H1 (cell line): Measurements from ENCODE around the gene ZNF311. TPM values are rescaled to one million over a fixed set of nuclear protein-coding genes. Genes with fewer than 3 reads are reported as not detected.

Experiments
- CTCF ChIA-PET: fragments of 300-600 bp; sonication (Branson Sonifier 250); formaldehyde crosslinking; loops from one replicate; lab custom pipeline; 2021; ENCODE audit not compliant: partially characterized antibody; lab: Charles Lee
- POLR2A ChIA-PET: fragments of 300-600 bp; sonication (Branson Sonifier 250); formaldehyde crosslinking; loops from one replicate; lab custom pipeline; 2021; ENCODE audit warnings: inconsistent platforms; ENCODE audit not compliant: partially characterized antibody; lab: Charles Lee
- DNase-seq, 2 experiments: peaks; one replicate each; pipeline versions ENCODE4 v3.0.0 to v3.0.0-alpha.2; 2010 to 2022; ENCODE audit warnings: low spot score in 2 of 2, low read depth in 1 of 2, mixed read lengths in 1 of 2
- FAIRE-seq: peaks from 2 replicates; lab custom pipeline; 2011; peaks lifted over from hg19 to GRCh38; lab: Jason Lieb, UNC
- H2AFZ ChIP-seq: 2 replicates; pipeline ENCODE4 v1.8.1; 2012; ENCODE audit warnings: low read length, inconsistent platforms
- H2AK5ac ChIP-seq: 2 replicates; pipeline ENCODE4 v1.6.1; 2013; ENCODE audit warnings: low read depth, low read length
- H2BK120ac ChIP-seq: replicated peaks from 2 replicates; pipeline ENCODE3; 2013; ENCODE audit warnings: low read depth, low read length, inconsistent platforms
- H2BK12ac ChIP-seq: 2 replicates; pipeline ENCODE4 v1.6.1; 2013; ENCODE audit warnings: low read depth, low read length
- H2BK15ac ChIP-seq: 2 replicates; pipeline ENCODE4 v1.6.1; 2013; ENCODE audit warnings: low read length
- H2BK20ac ChIP-seq: 2 replicates; pipeline ENCODE4 v1.6.1; 2013; ENCODE audit warnings: low read length
- H2BK5ac ChIP-seq: 2 replicates; pipeline ENCODE4 v1.6.1; 2013; ENCODE audit warnings: low read depth, low read length
- H3K14ac ChIP-seq: 2 replicates; pipeline ENCODE4 v1.6.1; 2013; ENCODE audit warnings: inconsistent platforms; ENCODE audit not compliant: insufficient read length
- H3K18ac ChIP-seq: 2 replicates; pipeline ENCODE4 v1.6.1; 2013; ENCODE audit warnings: low read length; ENCODE audit errors: extremely low read depth
- H3K23ac ChIP-seq: 2 replicates; pipeline ENCODE4 v1.6.1; 2013; ENCODE audit warnings: inconsistent platforms; ENCODE audit not compliant: insufficient read length
- H3K23me2 ChIP-seq: 2 replicates; pipeline ENCODE4 v1.6.1; 2013; ENCODE audit warnings: low read depth, low read length
- H3K27ac ChIP-seq: 2 replicates; pipeline ENCODE4 v1.6.1; 2011; ENCODE audit warnings: low read depth, low read length, inconsistent platforms
- H3K27me3 ChIP-seq, 4 experiments: replicated peaks in 1 of 4; 1 replicate in 1 of 4; 2 replicates in 3 of 4; pipeline versions ENCODE4 v1.6.1 to v1.8.1; 2011 to 2013; ENCODE audit warnings: low read length in 3 of 4, mild to moderate bottlenecking in 3 of 4, inconsistent platforms in 2 of 4, mixed read lengths in 2 of 4, moderate library complexity in 1 of 4; ENCODE audit not compliant: control insufficient read depth in 3 of 4, insufficient read depth in 3 of 4; ENCODE audit errors: extremely low read depth in 1 of 4
- H3K36me3 ChIP-seq, 4 experiments: 2 replicates each; pipeline versions ENCODE4 v1.6.1 to v1.8.1; 2011 to 2013; ENCODE audit warnings: mild to moderate bottlenecking in 4 of 4, low read length in 3 of 4, moderate library complexity in 2 of 4, control low read depth in 1 of 4, inconsistent platforms in 1 of 4; ENCODE audit not compliant: insufficient read depth in 4 of 4, control insufficient read depth in 2 of 4
- H3K4ac ChIP-seq: replicated peaks from 2 replicates; pipeline ENCODE3; 2013; ENCODE audit warnings: low read length, low read depth, mixed read lengths, inconsistent platforms; ENCODE audit not compliant: insufficient read length
- H3K4me1 ChIP-seq, 4 experiments: replicated peaks in 1 of 4; 1 replicate in 1 of 4; 2 replicates in 3 of 4; pipeline versions ENCODE4 v1.6.1 to v1.8.1; 2011 to 2013; ENCODE audit warnings: low read length in 3 of 4, inconsistent platforms in 2 of 4, mixed read lengths in 1 of 4; ENCODE audit not compliant: insufficient read depth in 4 of 4, control insufficient read depth in 3 of 4
- H3K4me2 ChIP-seq, 2 experiments: 2 replicates each; pipeline versions ENCODE4 v1.6.1 to v1.8.1; 2011 to 2013; ENCODE audit warnings: low read depth in 2 of 2, low read length in 2 of 2, control low read depth in 1 of 2, inconsistent platforms in 1 of 2, mild to moderate bottlenecking in 1 of 2; ENCODE audit not compliant: insufficient read depth in 1 of 2
- H3K4me3 ChIP-seq, 4 experiments: fragments of 200-600, 300-600 bp in 1 of 4; sonication (generic), shearing (Covaris generic), sonication (Bioruptor Twin) in 1 of 4; 2 replicates each; pipeline versions ENCODE4 v1.5.1 to v1.8.1; 2011 to 2016; ENCODE audit warnings: low read length in 4 of 4, low read depth in 3 of 4, control low read depth in 2 of 4, inconsistent platforms in 2 of 4, mild to moderate bottlenecking in 2 of 4, mixed read lengths in 1 of 4, moderate library complexity in 1 of 4; ENCODE audit not compliant: insufficient read depth in 2 of 4; ENCODE audit errors: extremely low read depth in 1 of 4
- H3K56ac ChIP-seq: replicated peaks from 2 replicates; pipeline ENCODE3; 2013; ENCODE audit warnings: low read depth, mild to moderate bottlenecking, mixed read lengths, low read length, inconsistent platforms; ENCODE audit not compliant: insufficient read length
- H3K79me1 ChIP-seq: 2 replicates; pipeline ENCODE4 v1.6.1; 2013; ENCODE audit warnings: low read depth, low read length, control low read depth
- H3K79me2 ChIP-seq, 2 experiments: 2 replicates each; pipeline versions ENCODE4 v1.6.1 to v1.8.1; 2012 to 2013; ENCODE audit warnings: low read length in 2 of 2, mild to moderate bottlenecking in 2 of 2, inconsistent platforms in 1 of 2; ENCODE audit not compliant: insufficient read depth in 2 of 2, control insufficient read depth in 1 of 2
- H3K9ac ChIP-seq, 4 experiments: replicated peaks in 1 of 4; 1 replicate in 1 of 4; 2 replicates in 3 of 4; pipeline versions ENCODE4 v1.6.1 to v1.8.1; 2011 to 2013; ENCODE audit warnings: low read depth in 3 of 4, low read length in 3 of 4, control low read depth in 2 of 4, mild to moderate bottlenecking in 2 of 4, moderate library complexity in 2 of 4, inconsistent platforms in 1 of 4; ENCODE audit errors: extremely low read depth in 1 of 4
- H3K9me3 ChIP-seq, 2 experiments: 2 replicates each; pipeline versions ENCODE4 v1.6.1 to v1.8.1; 2012 to 2013; ENCODE audit warnings: mild to moderate bottlenecking in 2 of 2, moderate library complexity in 2 of 2, control low read depth in 1 of 2, inconsistent platforms in 1 of 2, low read depth in 1 of 2, low read length in 1 of 2, mixed read lengths in 1 of 2; ENCODE audit not compliant: insufficient read depth in 2 of 2
- H4K20me1 ChIP-seq, 2 experiments: replicated peaks in 1 of 2; 2 replicates each; pipeline versions ENCODE3 to v1.8.1; 2011 to 2013; ENCODE audit warnings: inconsistent platforms in 2 of 2, low read length in 2 of 2, mild to moderate bottlenecking in 1 of 2; ENCODE audit not compliant: insufficient read depth in 2 of 2, control insufficient read depth in 1 of 2
- H4K5ac ChIP-seq: 2 replicates; pipeline ENCODE4 v1.6.1; 2013; ENCODE audit warnings: low read length, low read depth, mixed read lengths, inconsistent platforms; ENCODE audit not compliant: insufficient read length
- H4K8ac ChIP-seq: 2 replicates; pipeline ENCODE4 v1.8.0; 2013; ENCODE audit warnings: mild to moderate bottlenecking, moderate library complexity, low read length, inconsistent platforms; ENCODE audit not compliant: insufficient read depth; ENCODE audit errors: extremely low read depth
- H4K91ac ChIP-seq: replicated peaks from 2 replicates; pipeline ENCODE3; 2013; ENCODE audit warnings: low read length, mixed read lengths, inconsistent platforms; ENCODE audit not compliant: insufficient read length
- ASH2L ChIP-seq: fragments of 200-600, 300-600 bp; sonication (generic); IDR thresholded peaks from one replicate; pipeline ENCODE4 v1.7.1; 2017; ENCODE audit warnings: low read length
- ATF2 ChIP-seq: IDR thresholded peaks from 2 replicates; pipeline ENCODE4 v1.6.1; 2012; ENCODE audit warnings: low read length, inconsistent platforms
- CHD2 ChIP-seq: IDR thresholded peaks from 2 replicates; pipeline ENCODE4 v1.6.1; 2012; ENCODE audit warnings: low read length, improper control_type of control experiment
- CTCF ChIP-seq, 3 experiments: IDR thresholded peaks; 1 replicate in 2 of 3; 2 replicates in 1 of 3; pipeline versions ENCODE4 v1.5.1 to v1.6.1; 2011; ENCODE audit warnings: low read length in 3 of 3, mild to moderate bottlenecking in 3 of 3, inconsistent platforms in 2 of 3, low read depth in 1 of 3, moderate library complexity in 1 of 3; ENCODE audit not compliant: insufficient read depth in 1 of 3; ENCODE audit errors: control extremely low read depth in 1 of 3
- EGR1 ChIP-seq: IDR thresholded peaks from 2 replicates; pipeline ENCODE4 v1.6.1; 2011; ENCODE audit warnings: low read depth, low read length, borderline replicate concordance
- KDM4A ChIP-seq: IDR thresholded peaks from one replicate; pipeline ENCODE4 v1.7.1; 2012; ENCODE audit warnings: low read depth, mild to moderate bottlenecking, moderate library complexity, low read length, inconsistent platforms; ENCODE audit not compliant: severe bottlenecking
- POLR2AphosphoS5 ChIP-seq: IDR thresholded peaks from 2 replicates; pipeline ENCODE4 v1.6.1; 2011; ENCODE audit warnings: low read depth, low read length
- SP1 ChIP-seq: IDR thresholded peaks from 2 replicates; pipeline ENCODE4 v1.6.1; 2011; ENCODE audit warnings: low read depth, low read length
- TAF1 ChIP-seq: IDR thresholded peaks from 2 replicates; pipeline ENCODE4 v1.6.1; 2011; ENCODE audit warnings: mild to moderate bottlenecking, low read depth, low read length
- TBP ChIP-seq: IDR thresholded peaks from 2 replicates; pipeline ENCODE4 v1.6.1; 2011; ENCODE audit warnings: low read depth, low read length, improper control_type of control experiment
- WGBS, 2 experiments: shearing (Covaris generic) in 1 of 2; methylation state at CpG; one replicate each; pipeline versions ENCODE4 v1.1.6 to v1.1.7; 2013 to 2015; ENCODE audit warnings: low lambda C conversion rate in 2 of 2, mixed read lengths in 2 of 2, inconsistent platforms in 1 of 2, low coverage in 1 of 2, missing lambda C conversion rate in 1 of 2; ENCODE audit not compliant: insufficient replicate concordance in 2 of 2, insufficient coverage in 1 of 2, insufficient read length in 1 of 2; ENCODE audit errors: extremely low coverage in 1 of 2, missing lambda C conversion rate in 1 of 2; 5-methylcytosine and 5-hydroxymethylcytosine counted together
- polyA plus RNA-seq, 7 experiments: library from polyadenylated mRNA; depleted of rRNA in 3 of 7; stranded (reverse) in 5 of 7; unstranded in 2 of 7; fragments of >200 nt in 5 of 7; fragments of 200-250 nt in 2 of 7; gene quantifications; 1 replicate in 5 of 7; 2 replicates in 1 of 7; 4 replicates in 1 of 7; pipeline versions ENCODE4 v1.2.1 to v1.2.3, GENCODE V29; 2011 to 2013; ENCODE audit warnings: missing spikeins in 2 of 7, mixed read lengths in 2 of 7
- total RNA-seq: library from RNA; stranded (reverse); fragmentation: NEBNext Ultra II Directional; extraction: Animal tissue kit (Norgen Biotek cat#: 25700); gene quantifications from 2 replicates; pipeline ENCODE4 v1.2.1, GENCODE V29; 2021

Gene ZNF311
- total and polyA plus RNA-seq, 2 of the 8 experiments (the other 6 are each of a cell fraction or from before 2014, with no cell fraction given): 1.9 to 4.2 TPM

- Histone ChIP-seq H3K23me2 (peaks cover 6% of the 10 kb centered on the region), H3K9ac (peak overlapping the region in 1 of 4 experiments; percentile 55; a peak in 2 of 7 replicates), H2BK20ac (no peak overlapping the region), H3K79me2 (no peaks in the 10 kb centered on the region), H4K20me1 (no peaks in the 10 kb centered on the region), H2BK12ac (no peak overlapping the region), H3K79me1 (no peaks in the 10 kb centered on the region), H3K27me3 (peaks cover 0 to 2% (median 0%) of the 10 kb centered on the region in 4 experiments; a peak in 2 of 7 replicates), H3K4ac (no peak overlapping the region), H3K56ac (no peak overlapping the region), H3K23ac (no peak overlapping the region), H2AK5ac (no peak overlapping the region), H2BK15ac (no peak overlapping the region), H2BK120ac (no peak overlapping the region), H3K18ac (no peak overlapping the region), H3K14ac (no peak overlapping the region), H3K36me3 (no peaks in the 10 kb centered on the region), H4K91ac (no peak overlapping the region), H3K4me1 (peaks cover 0 to 12% (median 2%) of the 10 kb centered on the region in 4 experiments; a peak in 5 of 7 replicates), H2AFZ (peak overlapping the region; percentile 94), H3K9me3 (no peaks in the 10 kb centered on the region), H2BK5ac (no peak overlapping the region), H4K8ac (no peak overlapping the region), H4K5ac (peak overlapping the region; percentile 48), H3K4me2 (peak overlapping the region; percentile 65 to 92), H3K27ac (no peak overlapping the region), H3K4me3 (peak overlapping the region; percentile 91 to 100 (median 96))
- ChIA-PET CTCF (interaction anchor here (0.9 to 3.7 kb wide), 10 partner anchors 11 to 322 kb away, joined by 3 to 19 read pairs (median 4); no protein-coding TSS in a partner anchor), POLR2A (interaction anchor here (0.9 to 1.8 kb wide), 3 partner anchors 41 to 144 kb away, joined by 3 to 5 read pairs (median 5); no protein-coding TSS in a partner anchor)
- DNase-seq: peak in 1 of 2 experiments; percentile 82
- 1% methylated on average over 13 of the region's 13 CpGs; no CpG with 5 or more reads in 1 of the 2 experiments for WGBS, 2 experiments
- FAIRE-seq: no peak
- TF ChIP-seq KDM4A (peak; percentile 1), CTCF (IDR thresholded peaks at IDR 0.05; ENCODE audit: control extremely low read depth in 1 of 3, insufficient read depth in 1 of 3, low read depth in 1 of 3, low read length in 3 of 3) (no peak), CHD2 (no peak), ASH2L (peak; percentile 95), TAF1 (no peak), TBP (peak; percentile 95), POLR2AphosphoS5 (no peak), EGR1 (peak; percentile 98), SP1 (0 out of 2 replicates have a peak, but pooled peaks have one; percentile 4), ATF2 (peak; percentile 16; the same call in 1 of the 2 replicates)
These were observed 23.7 kb downstream of the ZNF311 start for GRCh38 chr6:28981431-28981832.
